Mucosa of descending colon (tissue), 3 donors: ENCODE measurements around the gene IPO5. TPM values are rescaled to one million over a fixed set of nuclear protein-coding genes. Genes with fewer than 3 reads are reported as not detected.
"Not testable (repeated sequence)": the region's sequence is repeated elsewhere in the genome, so short reads cannot be mapped to it uniquely, and the experiment has no call there.

Source experiments
- ATAC-seq: fragments of 200-7000 bp; cut with Tn5 transposase; one replicate; pipeline ENCODE4 v1.9.1; 2020; ENCODE audit warnings: mild to moderate bottlenecking, moderate library complexity
- DNase-seq, 3 donors: peaks; one replicate each; pipeline ENCODE4 v3.0.0-alpha.2; 2020
- H3K36me3 ChIP-seq: fragments of 200-600 bp; one replicate; pipeline ENCODE4 v1.8.0; 2021; ENCODE audit warnings: low read depth, mild to moderate bottlenecking
- H3K4me1 ChIP-seq: fragments of 200-600 bp; one replicate; pipeline ENCODE4 v1.8.0; 2021; ENCODE audit warnings: low read depth, mild to moderate bottlenecking
- H3K4me3 ChIP-seq: fragments of 200-600 bp; one replicate; pipeline ENCODE4 v1.8.0; 2021; ENCODE audit warnings: mild to moderate bottlenecking
- H3K9me3 ChIP-seq: fragments of 200-600 bp; one replicate; pipeline ENCODE4 v1.8.0; 2021; ENCODE audit warnings: mild to moderate bottlenecking
- CTCF ChIP-seq: fragments of 200-600 bp; IDR thresholded peaks from one replicate; pipeline ENCODE4 v1.8.0; 2022; ENCODE audit warnings: antibody characterized with exemption, mild to moderate bottlenecking
- intact Hi-C, 2 donors: fragments of 100-400 bp; cut with DNase I in 1 of 2; cut with micrococcal nuclease in 1 of 2; formaldehyde crosslinking; loops; one replicate each; pipeline versions ENCODE4 v1.11.0 to v1.11.1; 2022; cut with DNase I, micrococcal nuclease
- total RNA-seq, 3 donors: library from RNA; stranded (reverse); fragmentation: NEBNext Ultra II Directional in 2 of 3; extraction: Animal tissue kit (Norgen Biotek cat#: 25700) in 2 of 3; gene quantifications; one replicate each; pipeline versions ENCODE4 v1.2.1 to v1.2.4, GENCODE V29; 2021 to 2023
- donor health status: DM: no; HTN: no; CAD: no; lungs with moderate emphysema.
- donor health status: DM: no; HTN: no; CAD: no.
- donor health status: DM: no; HTN: yes; CAD: no.

Gene IPO5
- total RNA-seq, 3 donors from 2014 or later: 66.6 to 112 (median 68.3) TPM

- peaks cover 3% of the 10 kb centered on the region for H3K4me1 ChIP-seq
- no peak for DNase-seq
- ATAC-seq: peak; percentile 13
These were observed 73.0 kb downstream of the IPO5 start for GRCh38 chr13:98026457-98026857.

DNA sequence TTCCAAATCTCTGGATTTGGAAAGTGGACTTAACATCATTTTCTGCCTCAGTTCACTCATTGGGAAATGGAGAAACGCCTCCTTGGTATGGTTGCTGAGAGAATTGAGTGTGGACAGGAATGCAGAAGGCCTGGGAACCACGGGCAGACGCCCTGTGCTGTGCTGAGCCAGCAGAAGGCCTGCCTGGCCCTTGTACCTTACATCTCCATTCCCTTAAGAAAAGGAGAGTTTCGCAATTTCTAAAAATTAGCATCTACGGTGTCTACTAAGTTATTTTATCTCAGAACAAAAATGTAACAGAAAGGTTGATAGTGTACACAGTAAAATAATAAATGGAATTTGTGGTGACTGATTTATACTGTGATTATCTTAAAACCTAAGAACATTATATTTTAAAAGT is 78.7 kb downstream of the IPO5 start:
- H3K4me3 ChIP-seq: no peak overlapping the region
- no peaks in the 10 kb centered on the region for H3K36me3 ChIP-seq
- intact Hi-C loops: no loop called here
- no peaks in the 10 kb centered on the region for H3K4me1 ChIP-seq
- no peak for TF ChIP-seq CTCF
- H3K9me3 ChIP-seq: no peaks in the 10 kb centered on the region
- DNase-seq (no peak), ATAC-seq (no peak)

More at GRCh38 chr13:98026457-98026857, 73.0 kb downstream of the IPO5 start:
- Histone ChIP-seq H3K9me3 (no peaks in the 10 kb centered on the region), H3K4me3 (no peak overlapping the region), H3K36me3 (no peaks in the 10 kb centered on the region)
- intact Hi-C loops: no loop called here
- TF ChIP-seq CTCF: no peak

GRCh38 chr13:98033277-98034247 is 80.1 kb downstream of the IPO5 start:
- H3K4me3 ChIP-seq: no peak overlapping the region
- H3K9me3 ChIP-seq: no peaks in the 10 kb centered on the region
- peak in 1 of 3 donors; percentile 41 for DNase-seq
- H3K4me1 ChIP-seq: no peaks in the 10 kb centered on the region
- no peak for ATAC-seq
- H3K36me3 ChIP-seq: no peaks in the 10 kb centered on the region
- TF ChIP-seq CTCF: no peak
- intact Hi-C loops: no loop called here

DNA sequence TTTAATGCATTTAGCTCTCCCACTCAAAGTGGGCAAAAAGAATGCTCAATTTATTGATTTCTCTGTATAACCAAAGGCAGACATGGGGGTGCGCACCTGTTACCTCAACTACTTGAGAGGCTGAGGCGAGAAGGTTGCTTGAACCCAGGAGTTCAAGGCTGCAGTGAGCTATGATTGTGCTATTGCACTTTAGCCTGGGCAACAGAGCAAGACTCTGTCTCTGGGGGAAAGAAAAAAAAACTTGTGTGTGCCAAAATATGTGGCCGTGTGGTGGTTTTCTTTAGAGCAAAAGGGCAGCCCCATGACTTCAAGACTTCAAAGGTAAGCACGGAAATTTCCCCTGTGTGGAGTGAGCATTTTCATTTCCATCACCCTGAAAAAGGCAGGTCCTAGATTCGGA is 81.9 kb downstream of the IPO5 start:
- ATAC-seq: no peak
- H3K9me3 ChIP-seq: no peaks in the 10 kb centered on the region
- no peak overlapping the region for H3K4me3 ChIP-seq
- no peaks in the 10 kb centered on the region for H3K36me3 ChIP-seq
- DNase-seq: no peak
- no peak for TF ChIP-seq CTCF
- no peaks in the 10 kb centered on the region for H3K4me1 ChIP-seq
- intact Hi-C loops: no loop called here

- ATAC-seq, H3K9me3 ChIP-seq, H3K4me1 ChIP-seq, H3K4me3 ChIP-seq, H3K36me3 ChIP-seq, intact Hi-C loops, DNase-seq: not testable (repeated sequence)
These were observed 83.3 kb downstream of the IPO5 start for GRCh38 chr13:98036564-98037302.

GRCh38 chr13:98039261-98039660 is 85.8 kb downstream of the IPO5 start:
- DNase-seq (no peak), ATAC-seq (no peak)
- intact Hi-C loops: no loop called here
- H3K4me3 ChIP-seq: no peak overlapping the region
- no peak for TF ChIP-seq CTCF
- H3K36me3 ChIP-seq: no peaks in the 10 kb centered on the region
- H3K9me3 ChIP-seq: no peaks in the 10 kb centered on the region
- no peaks in the 10 kb centered on the region for H3K4me1 ChIP-seq
